ENCODE results near the gene SPATA9. TPM values are rescaled to one million over a fixed set of nuclear protein-coding genes. Genes with fewer than 3 reads are reported as not detected.

SPATA9 gene
- total and polyA plus RNA-seq, 7 donors, result 0.22 to 0.53 (median 0.22) TPM; not detected in 4

GRCh38 chr5:95669985-95670384, 12.8 kb downstream of the SPATA9 start:
- H3K4me3 ChIP-seq, result no peak overlapping the region
- no peak for TF ChIP-seq CTCF (IDR thresholded peaks at IDR 0.05)
- peak overlapping the region; percentile 88 for H3K27ac ChIP-seq
- H3K9me3 ChIP-seq, result no peaks in the 10 kb centered on the region
- peak; percentile 19 to 44 (median 32) for ATAC-seq
- no peak for DNase-seq
- H3K4me1 ChIP-seq, result peaks cover 16% of the 10 kb centered on the region
- no peaks in the 10 kb centered on the region for H3K36me3 ChIP-seq (ENCODE audit: insufficient read depth in 1 of 2, low read depth in 1 of 2)
- H3K27me3 ChIP-seq (ENCODE audit: insufficient read depth in 3 of 3, low read length in 2 of 3), result no peaks in the 10 kb centered on the region
- 42 to 56% (median 48%) methylated on average over 5 of the region's 5 CpGs for WGBS, 3 donors
- intact Hi-C loops (cut with DNase I), result loop anchor here (2.0 to 5.0 kb wide), 5 partner anchors 47 to 177 kb away; partner anchors contain the start of gene RHOBTB3 (in 2 of the 2)

- ATAC-seq (peak; percentile 99 to 100 (median 99)), DNase-seq (peak; percentile 76 to 88)
- Histone ChIP-seq H3K27me3 (ENCODE audit: insufficient read depth in 3 of 3, low read length in 2 of 3) (no peaks in the 10 kb centered on the region), H3K36me3 (ENCODE audit: insufficient read depth in 1 of 2, low read depth in 1 of 2) (no peaks in the 10 kb centered on the region), H3K27ac (peak overlapping the region; percentile 88), H3K9me3 (no peaks in the 10 kb centered on the region), H3K4me1 (peaks cover 17% of the 10 kb centered on the region), H3K4me3 (no peak overlapping the region)
- WGBS, 3 donors, result 22 to 37% (median 28%) methylated on average over 4 of the region's 4 CpGs
- intact Hi-C loops (cut with DNase I), result loop anchor here (2.0 to 5.0 kb wide), 4 partner anchors 61 to 178 kb away; partner anchors contain the start of gene RHOBTB3 (in 2 of the 2)
- TF ChIP-seq CTCF (IDR thresholded peaks at IDR 0.05), result no peak
Observed at GRCh38 chr5:95669540-95669939, 13.3 kb downstream of the SPATA9 start.

- intact Hi-C loops (cut with DNase I), result loop anchor here (2.0 to 5.0 kb wide), 4 partner anchors 62 to 179 kb away; partner anchors contain the start of gene RHOBTB3 (in 2 of the 2)
- Histone ChIP-seq H3K36me3 (ENCODE audit: insufficient read depth in 1 of 2, low read depth in 1 of 2) (no peaks in the 10 kb centered on the region), H3K27me3 (ENCODE audit: insufficient read depth in 3 of 3, low read length in 2 of 3) (no peaks in the 10 kb centered on the region), H3K9me3 (no peaks in the 10 kb centered on the region), H3K27ac (peak overlapping the region; percentile 88), H3K4me1 (peaks cover 20% of the 10 kb centered on the region), H3K4me3 (no peak overlapping the region)
- no peak for DNase-seq
- ATAC-seq, result no peak
- no peak for TF ChIP-seq CTCF (IDR thresholded peaks at IDR 0.05)
- 76 to 79% (median 78%) methylated on average over 1 of the region's 1 CpG for WGBS, 3 donors
Observed at GRCh38 chr5:95668728-95669127, 14.1 kb downstream of the SPATA9 start.

GRCh38 chr5:95668216-95668615, 14.6 kb downstream of the SPATA9 start:
- no peak for TF ChIP-seq CTCF (IDR thresholded peaks at IDR 0.05)
- DNase-seq, result no peak
- Histone ChIP-seq H3K4me3 (no peak overlapping the region), H3K27ac (no peak overlapping the region), H3K9me3 (no peaks in the 10 kb centered on the region), H3K36me3 (ENCODE audit: insufficient read depth in 1 of 2, low read depth in 1 of 2) (no peaks in the 10 kb centered on the region), H3K27me3 (ENCODE audit: insufficient read depth in 3 of 3, low read length in 2 of 3) (no peaks in the 10 kb centered on the region), H3K4me1 (peaks cover 20% of the 10 kb centered on the region)
- no peak for ATAC-seq
- intact Hi-C loops (cut with DNase I), result loop anchor here (2.0 to 5.0 kb wide), 4 partner anchors 63 to 179 kb away; partner anchors contain the start of gene RHOBTB3 (in 2 of the 2)

- H3K27ac ChIP-seq, result no peak overlapping the region
- no peaks in the 10 kb centered on the region for H3K9me3 ChIP-seq
- intact Hi-C loops (cut with DNase I), result loop anchor here (2.0 to 5.0 kb wide), 4 partner anchors 63 to 180 kb away; partner anchors contain the start of gene RHOBTB3 (in 2 of the 2)
- no peaks in the 10 kb centered on the region for H3K36me3 ChIP-seq (ENCODE audit: insufficient read depth in 1 of 2, low read depth in 1 of 2)
- no peak for TF ChIP-seq CTCF (IDR thresholded peaks at IDR 0.05)
- ATAC-seq, result no peak
- H3K4me1 ChIP-seq, result peaks cover 20% of the 10 kb centered on the region
- DNase-seq, result no peak
- H3K4me3 ChIP-seq, result no peak overlapping the region
- H3K27me3 ChIP-seq (ENCODE audit: insufficient read depth in 3 of 3, low read length in 2 of 3), result no peaks in the 10 kb centered on the region
Observed at GRCh38 chr5:95667678-95668077, 15.1 kb downstream of the SPATA9 start.

All from psoas muscle (tissue), 8 donors.